Rectal smooth muscle tissue (tissue), 1 donor: ENCODE measurements around the gene PKP1.

Experiments
- H3K27ac ChIP-seq: one replicate; pipeline ENCODE4 v1.7.0; 2013; ENCODE audit warnings: low read depth, low read length, inconsistent platforms
- H3K27me3 ChIP-seq: one replicate; pipeline ENCODE4 v1.7.0; 2013; ENCODE audit warnings: low read length; ENCODE audit not compliant: control insufficient read depth, insufficient read depth
- H3K36me3 ChIP-seq: one replicate; pipeline ENCODE4 v1.7.0; 2013; ENCODE audit warnings: low read length; ENCODE audit not compliant: control insufficient read depth, insufficient read depth
- H3K4me1 ChIP-seq: one replicate; pipeline ENCODE4 v1.7.0; 2013; ENCODE audit warnings: low read length; ENCODE audit not compliant: control insufficient read depth, insufficient read depth
- H3K4me3 ChIP-seq: one replicate; pipeline ENCODE4 v1.7.0; 2013; ENCODE audit warnings: low read length
- H3K9ac ChIP-seq: one replicate; pipeline ENCODE4 v1.7.0; 2013; ENCODE audit warnings: low read length

The PKP1 gene

DNA sequence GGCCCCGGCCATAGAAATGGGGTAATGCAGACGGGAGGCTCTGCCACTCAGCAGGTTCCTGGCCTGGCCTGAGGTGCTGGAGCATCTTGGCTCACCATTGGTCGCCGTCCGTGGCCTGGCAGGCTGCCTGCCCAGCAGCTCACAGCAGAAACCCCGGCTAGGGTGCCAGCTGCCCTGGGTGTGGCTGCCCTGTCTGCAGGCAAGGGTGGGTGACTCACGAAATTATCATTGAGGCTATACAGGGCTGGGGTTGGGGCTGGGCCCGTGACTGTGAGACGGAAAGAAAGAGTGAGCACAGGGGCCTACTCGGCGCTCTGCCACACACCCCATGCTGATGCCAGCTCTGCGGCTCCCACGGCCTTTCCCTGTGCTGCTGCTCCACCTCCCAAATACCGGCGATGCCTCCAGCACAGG lies 8.0 kb upstream of the PKP1 start:
- Histone ChIP-seq H3K4me3 (no peak overlapping the region), H3K27ac (no peak overlapping the region), H3K9ac (no peak overlapping the region)

DNA sequence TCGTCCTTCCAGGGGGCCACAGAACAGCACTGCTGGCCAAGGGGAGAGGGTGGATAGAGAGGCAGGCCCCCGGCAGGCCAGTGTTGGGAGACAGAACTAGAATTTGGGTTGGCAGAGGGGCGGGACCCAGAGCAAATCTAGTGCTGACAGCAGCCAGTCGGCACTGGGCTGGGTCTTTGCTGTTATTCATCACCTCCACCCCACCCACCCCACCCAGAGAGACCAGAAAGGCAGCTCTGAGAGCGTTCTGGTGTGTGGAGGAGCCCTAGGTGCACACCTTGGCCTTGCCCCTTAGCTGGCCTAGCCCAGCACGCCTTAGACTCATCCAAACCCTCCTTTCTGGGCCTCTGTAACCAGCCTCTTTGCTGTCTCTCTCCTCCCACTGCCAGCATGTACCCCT lies 6.4 kb upstream of the PKP1 start:
- Histone ChIP-seq H3K4me3 (no peak overlapping the region), H3K27me3 (no peaks in the 10 kb centered on the region), H3K9ac (no peak overlapping the region), H3K36me3 (no peaks in the 10 kb centered on the region), H3K27ac (no peak overlapping the region), H3K4me1 (no peaks in the 10 kb centered on the region)

More for the DNA sequence above, 8.0 kb upstream of the PKP1 start:
- Histone ChIP-seq H3K36me3 (no peaks in the 10 kb centered on the region), H3K27me3 (no peaks in the 10 kb centered on the region), H3K4me1 (no peaks in the 10 kb centered on the region)

DNA sequence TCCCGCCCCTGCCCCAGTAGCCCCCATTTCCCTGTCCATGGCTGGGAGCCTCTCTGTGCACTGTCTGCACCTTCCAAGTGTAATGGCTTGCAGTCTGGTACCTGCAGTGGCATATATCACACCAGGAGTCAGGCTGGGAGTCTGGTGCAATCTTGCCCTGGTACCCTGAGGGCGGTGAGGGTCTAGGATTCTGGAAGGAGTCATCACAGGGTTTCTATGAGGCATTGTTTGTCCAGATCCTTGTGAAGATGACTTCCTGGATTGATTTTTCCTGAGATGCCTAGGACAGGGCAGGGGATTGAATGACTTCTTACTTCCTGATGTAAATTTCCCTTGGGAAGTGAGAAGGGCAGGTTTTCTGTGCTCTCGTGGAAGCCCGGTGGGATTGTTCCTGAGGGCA lies 5.9 kb upstream of the PKP1 start:
- no peak overlapping the region for H3K9ac ChIP-seq
- H3K27me3 ChIP-seq = no peaks in the 10 kb centered on the region
- no peaks in the 10 kb centered on the region for H3K36me3 ChIP-seq
- no peak overlapping the region for H3K4me3 ChIP-seq
- H3K27ac ChIP-seq = no peak overlapping the region
- no peaks in the 10 kb centered on the region for H3K4me1 ChIP-seq

- H3K4me3 ChIP-seq = no peak overlapping the region
- no peaks in the 10 kb centered on the region for H3K36me3 ChIP-seq
- peaks cover 14% of the 10 kb centered on the region for H3K27me3 ChIP-seq
- no peak overlapping the region for H3K9ac ChIP-seq
- H3K4me1 ChIP-seq = peaks cover 2% of the 10 kb centered on the region
- H3K27ac ChIP-seq = no peak overlapping the region
These were observed 4.0 kb upstream of the PKP1 start for GRCh38 chr1:201279313-201279712.

DNA sequence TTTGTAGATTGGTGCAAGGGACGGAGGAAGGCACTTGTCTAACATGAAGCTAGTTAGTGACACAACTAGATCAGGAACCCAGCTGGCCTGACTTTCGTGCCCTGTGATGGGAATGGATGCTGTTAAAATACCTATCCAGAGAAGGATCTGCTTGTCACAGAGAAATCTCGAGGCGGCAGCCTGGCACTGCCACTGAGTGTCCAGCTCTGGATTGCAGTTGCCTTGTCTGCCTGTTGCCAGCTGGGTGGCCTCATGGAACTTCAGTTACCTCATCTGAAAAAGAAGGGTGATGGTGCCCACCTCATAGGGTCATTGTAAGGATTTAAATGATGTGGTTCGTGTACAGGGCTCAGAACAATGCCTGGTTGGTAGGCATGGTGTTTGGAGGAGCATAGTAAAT lies 2.4 kb upstream of the PKP1 start:
- Histone ChIP-seq H3K27ac (no peak overlapping the region), H3K27me3 (peaks cover 14% of the 10 kb centered on the region), H3K4me3 (no peak overlapping the region)

DNA sequence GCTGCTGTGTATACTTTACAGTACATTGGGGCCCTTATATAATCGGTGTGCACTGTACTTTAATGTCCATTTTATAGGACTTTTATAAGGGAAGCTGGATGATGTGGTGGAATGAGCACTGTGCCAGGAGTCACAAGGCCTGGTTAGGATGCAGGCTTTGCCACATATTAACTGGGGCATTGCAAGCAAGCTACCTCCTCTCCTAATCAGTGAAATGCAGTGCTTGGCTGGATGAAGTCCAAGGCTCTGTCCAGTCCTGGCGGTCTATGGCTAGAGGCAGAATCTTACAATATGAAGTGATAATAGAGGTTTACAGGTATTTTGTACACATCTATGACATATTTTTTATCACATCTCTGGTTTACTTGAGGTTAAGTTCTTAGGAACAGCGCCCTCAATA lies 1.7 kb upstream of the PKP1 start:
- no peak overlapping the region for H3K4me3 ChIP-seq
- no peaks in the 10 kb centered on the region for H3K36me3 ChIP-seq
- H3K4me1 ChIP-seq = peaks cover 2% of the 10 kb centered on the region
- no peak overlapping the region for H3K27ac ChIP-seq
- peaks cover 14% of the 10 kb centered on the region for H3K27me3 ChIP-seq
- no peak overlapping the region for H3K9ac ChIP-seq

More for the DNA sequence above, 2.4 kb upstream of the PKP1 start:
- H3K9ac ChIP-seq = no peak overlapping the region
- no peaks in the 10 kb centered on the region for H3K36me3 ChIP-seq
- peaks cover 2% of the 10 kb centered on the region for H3K4me1 ChIP-seq

DNA sequence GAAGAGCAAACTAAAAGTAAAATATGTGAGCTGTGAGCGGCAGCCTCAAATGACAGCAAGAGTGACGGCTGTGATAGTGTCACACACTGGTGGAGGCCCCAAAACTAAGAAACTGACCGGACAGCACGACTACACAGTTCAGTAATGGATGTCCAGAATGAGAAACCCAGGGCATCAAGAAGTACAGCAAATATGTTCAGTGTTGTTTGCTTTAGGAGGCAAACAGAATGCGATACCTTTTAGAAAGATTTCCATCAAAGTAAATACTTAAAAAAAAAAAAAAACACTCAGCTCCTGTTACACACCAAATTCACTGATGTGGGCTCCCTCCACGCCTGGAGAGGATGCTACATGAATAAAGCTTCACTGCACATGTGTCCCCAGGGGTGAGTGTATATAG lies 1.1 kb upstream of the PKP1 start:
- Histone ChIP-seq H3K27me3 (peaks cover 14% of the 10 kb centered on the region), H3K4me1 (peaks cover 2% of the 10 kb centered on the region), H3K4me3 (no peak overlapping the region), H3K9ac (no peak overlapping the region), H3K36me3 (no peaks in the 10 kb centered on the region), H3K27ac (no peak overlapping the region)

DNA sequence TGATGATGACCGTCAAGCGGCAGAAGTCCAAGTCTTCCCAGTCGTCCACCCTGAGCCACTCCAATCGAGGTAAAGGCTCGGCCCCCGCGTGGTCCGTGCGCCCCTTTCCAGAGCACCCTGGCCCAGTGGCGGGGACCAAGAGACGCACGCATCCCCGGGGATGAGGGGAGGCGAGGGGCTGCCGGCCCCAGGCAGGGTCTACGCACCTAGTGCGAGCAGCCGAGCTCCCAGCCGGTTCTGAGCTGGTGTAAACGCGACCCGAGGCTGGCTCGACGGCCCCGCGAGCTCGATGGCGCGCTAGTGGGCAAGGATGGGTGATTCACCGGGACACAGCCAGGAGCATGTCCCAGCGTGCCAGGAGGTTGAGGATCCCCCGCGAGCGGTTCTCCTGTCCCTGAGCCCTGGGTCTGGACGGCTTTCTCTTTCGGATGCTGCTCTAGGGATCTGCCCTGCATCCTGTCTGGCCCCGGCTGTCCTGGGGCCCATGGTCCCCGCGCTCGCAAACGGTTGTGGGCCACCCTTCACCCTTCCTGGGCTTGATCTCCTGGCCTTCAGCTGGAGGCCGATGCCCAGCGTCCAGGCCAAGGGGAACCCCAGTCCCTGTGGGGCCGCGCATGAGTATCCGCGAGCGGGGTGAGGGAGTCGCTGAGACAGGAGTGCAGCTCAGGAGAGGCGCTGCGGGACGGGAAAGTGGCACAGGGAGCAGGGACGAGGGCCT lies 689 bp downstream of the PKP1 start:
- no peak overlapping the region for H3K4me3 ChIP-seq
- peaks cover 14% of the 10 kb centered on the region for H3K27me3 ChIP-seq

GRCh38 chr1:201284636-201285035 lies 1.3 kb downstream of the PKP1 start:
- H3K27ac ChIP-seq = no peak overlapping the region
- H3K36me3 ChIP-seq = no peaks in the 10 kb centered on the region
- no peak overlapping the region for H3K4me3 ChIP-seq
- peaks cover 2% of the 10 kb centered on the region for H3K4me1 ChIP-seq
- H3K9ac ChIP-seq = no peak overlapping the region
- peaks cover 14% of the 10 kb centered on the region for H3K27me3 ChIP-seq

More for the DNA sequence above, 689 bp downstream of the PKP1 start:
- H3K36me3 ChIP-seq = no peaks in the 10 kb centered on the region
- H3K9ac ChIP-seq = no peak overlapping the region
- peaks cover 2% of the 10 kb centered on the region for H3K4me1 ChIP-seq
- H3K27ac ChIP-seq = no peak overlapping the region

GRCh38 chr1:201285846-201286245 lies 2.5 kb downstream of the PKP1 start:
- H3K9ac ChIP-seq = no peak overlapping the region
- no peak overlapping the region for H3K27ac ChIP-seq
- H3K4me1 ChIP-seq = peaks cover 2% of the 10 kb centered on the region
- H3K27me3 ChIP-seq = peaks cover 14% of the 10 kb centered on the region
- no peaks in the 10 kb centered on the region for H3K36me3 ChIP-seq
- no peak overlapping the region for H3K4me3 ChIP-seq

GRCh38 chr1:201286445-201286844 lies 3.1 kb downstream of the PKP1 start:
- H3K27ac ChIP-seq = no peak overlapping the region
- no peak overlapping the region for H3K4me3 ChIP-seq
- H3K36me3 ChIP-seq = no peaks in the 10 kb centered on the region
- H3K9ac ChIP-seq = no peak overlapping the region
- peaks cover 2% of the 10 kb centered on the region for H3K4me1 ChIP-seq
- peaks cover 14% of the 10 kb centered on the region for H3K27me3 ChIP-seq

- H3K9ac ChIP-seq = no peak overlapping the region
- peaks cover under 1% of the 10 kb centered on the region for H3K4me1 ChIP-seq
- no peaks in the 10 kb centered on the region for H3K36me3 ChIP-seq
- no peak overlapping the region for H3K4me3 ChIP-seq
- H3K27ac ChIP-seq = no peak overlapping the region
- H3K27me3 ChIP-seq = peaks cover 10% of the 10 kb centered on the region
These were observed 4.7 kb downstream of the PKP1 start for GRCh38 chr1:201288007-201288406.

DNA sequence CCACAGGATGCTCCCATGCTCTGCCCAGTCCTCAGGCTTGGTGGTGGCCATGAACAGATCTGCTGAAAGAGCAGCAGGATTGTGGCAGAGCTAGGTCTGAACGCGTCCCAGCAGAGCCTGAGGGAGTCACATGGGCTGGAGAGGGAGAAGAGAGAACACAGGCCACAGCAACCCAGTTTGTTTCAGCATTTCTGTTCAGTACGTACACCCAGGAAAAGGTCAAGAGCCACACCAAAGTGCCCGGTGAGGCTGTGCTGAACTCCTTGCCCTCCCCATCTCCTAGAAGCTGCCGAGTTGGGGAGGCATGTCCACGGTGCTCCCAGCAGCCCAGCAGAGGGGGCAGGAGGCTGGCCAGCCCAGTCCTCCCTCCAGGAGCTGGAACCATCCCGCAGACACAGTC lies 5.5 kb downstream of the PKP1 start:
- H3K4me1 ChIP-seq = no peaks in the 10 kb centered on the region
- no peak overlapping the region for H3K27ac ChIP-seq
- H3K4me3 ChIP-seq = no peak overlapping the region
- no peaks in the 10 kb centered on the region for H3K36me3 ChIP-seq
- H3K9ac ChIP-seq = no peak overlapping the region
- H3K27me3 ChIP-seq = peaks cover 3% of the 10 kb centered on the region
